Raji (cell line): ENCODE data around the gene FCRL1.

ENCODE experiments used
- POLR2A ChIP-seq: IDR thresholded peaks from 2 replicates; pipeline ENCODE4 v1.6.1; 2011; ENCODE audit warnings: low read depth, low read length, control low read depth; ENCODE audit not compliant: insufficient read depth

FCRL1 gene

GRCh38 chr1:157819896-157820295 is at the start of gene FCRL1:
TSS of gene FCRL1 (minus strand) at chr1:157820120. CDS start at chr1:157820037, 83 bp downstream.
- no peak; the same call in 1 of the 2 replicates for TF ChIP-seq POLR2A

- TF ChIP-seq POLR2A: no peak
Observed at GRCh38 chr1:157868654-157869053, 48.7 kb upstream of the FCRL1 start.

DNA sequence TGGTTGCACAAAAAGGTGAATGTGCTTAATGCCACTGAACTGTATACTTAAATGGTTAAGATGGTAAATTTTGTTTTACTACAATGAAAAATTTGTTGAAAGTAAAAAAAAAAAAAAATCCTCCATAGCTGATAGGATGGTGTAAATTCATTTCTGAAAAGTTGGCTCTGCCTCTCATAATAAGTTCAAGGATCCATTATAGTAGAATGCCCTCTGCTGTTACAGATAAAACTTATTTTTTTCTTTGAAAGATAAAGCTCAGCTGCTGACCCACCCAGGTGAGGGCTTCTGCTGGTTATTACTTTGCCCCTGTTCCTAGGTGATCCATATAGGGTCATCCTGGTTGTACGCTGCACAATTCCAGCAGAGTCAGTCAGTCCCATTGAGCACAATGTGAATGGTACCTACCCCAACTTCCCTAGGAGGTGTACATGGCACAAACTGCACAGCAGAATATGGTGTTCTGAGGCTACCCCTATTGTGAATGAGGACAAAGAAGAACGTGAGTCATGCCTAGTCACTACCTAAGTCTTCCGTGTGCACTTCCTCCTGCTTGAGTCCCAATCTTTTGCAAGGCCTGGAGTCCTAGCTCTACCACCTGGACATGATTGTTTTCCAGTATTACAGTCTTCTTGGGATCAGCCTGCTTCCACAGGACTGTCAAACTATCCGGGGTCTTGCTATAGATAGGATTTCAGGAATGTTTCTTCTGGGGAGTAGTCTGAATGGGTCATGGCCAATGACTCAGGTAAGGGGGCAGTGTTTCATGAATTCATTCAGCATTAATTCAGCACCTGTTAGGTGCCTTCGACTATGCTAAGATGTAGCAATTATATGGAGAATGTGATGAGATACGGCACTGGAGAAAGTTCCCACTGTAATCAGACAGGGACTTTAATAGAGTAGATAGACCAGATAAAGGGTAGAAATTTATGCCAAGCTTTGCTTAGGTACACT is 42.5 kb upstream of the FCRL1 start:
- TF ChIP-seq POLR2A: no peak

- TF ChIP-seq POLR2A: no peak
Observed at GRCh38 chr1:157856538-157856937, 36.6 kb upstream of the FCRL1 start.

DNA sequence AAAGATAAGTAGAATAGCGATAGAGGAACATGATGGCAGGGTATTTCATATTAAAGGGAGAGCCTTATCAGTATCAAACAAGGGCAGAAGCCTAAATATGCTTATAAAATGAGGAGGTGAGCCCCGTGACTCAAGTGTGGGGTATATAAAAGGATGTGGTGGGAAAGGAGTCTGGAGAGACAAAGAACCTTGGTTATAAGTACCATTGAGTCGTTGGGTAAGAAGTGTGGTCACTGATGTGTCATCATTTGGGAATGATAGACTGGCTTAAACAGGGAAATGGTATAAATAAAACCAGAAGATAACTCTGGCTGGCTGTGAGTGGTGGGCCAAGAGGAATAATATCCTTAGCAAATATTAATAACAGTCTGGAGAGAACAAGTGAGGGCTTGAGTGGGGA is 32.6 kb upstream of the FCRL1 start:
- TF ChIP-seq POLR2A: no peak

DNA sequence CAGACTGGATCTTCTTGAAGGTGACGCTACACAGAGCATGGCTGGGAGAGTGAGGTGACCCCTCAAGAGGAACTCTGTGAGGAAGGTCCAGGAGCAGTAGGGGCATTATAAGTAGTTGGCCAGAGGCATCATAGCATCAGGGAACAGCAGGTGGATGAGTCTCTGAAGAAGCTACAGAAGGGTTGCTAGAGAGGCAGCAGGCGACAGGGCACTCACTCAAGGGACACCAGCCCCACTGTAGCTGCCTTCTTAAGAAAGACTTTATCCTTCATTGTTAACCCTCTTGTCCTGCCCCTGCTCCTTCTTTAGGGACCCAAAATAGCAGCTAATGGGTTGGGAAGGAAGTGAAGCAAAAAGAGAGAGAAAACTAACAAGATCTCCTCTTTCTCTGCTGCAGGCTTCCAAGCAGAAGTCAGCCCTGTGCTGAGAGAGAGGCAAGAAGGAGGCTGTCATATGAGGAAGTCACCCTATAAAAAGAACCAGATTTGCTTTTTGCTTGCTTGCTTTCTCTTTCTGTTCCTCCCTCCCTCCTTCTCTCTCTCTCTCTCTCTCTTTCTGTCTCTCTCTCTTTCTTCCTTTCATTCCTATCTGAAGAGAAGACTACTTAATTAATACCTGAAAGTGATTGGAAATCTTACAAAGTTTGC is 29.4 kb upstream of the FCRL1 start:
- TF ChIP-seq POLR2A: no peak

DNA sequence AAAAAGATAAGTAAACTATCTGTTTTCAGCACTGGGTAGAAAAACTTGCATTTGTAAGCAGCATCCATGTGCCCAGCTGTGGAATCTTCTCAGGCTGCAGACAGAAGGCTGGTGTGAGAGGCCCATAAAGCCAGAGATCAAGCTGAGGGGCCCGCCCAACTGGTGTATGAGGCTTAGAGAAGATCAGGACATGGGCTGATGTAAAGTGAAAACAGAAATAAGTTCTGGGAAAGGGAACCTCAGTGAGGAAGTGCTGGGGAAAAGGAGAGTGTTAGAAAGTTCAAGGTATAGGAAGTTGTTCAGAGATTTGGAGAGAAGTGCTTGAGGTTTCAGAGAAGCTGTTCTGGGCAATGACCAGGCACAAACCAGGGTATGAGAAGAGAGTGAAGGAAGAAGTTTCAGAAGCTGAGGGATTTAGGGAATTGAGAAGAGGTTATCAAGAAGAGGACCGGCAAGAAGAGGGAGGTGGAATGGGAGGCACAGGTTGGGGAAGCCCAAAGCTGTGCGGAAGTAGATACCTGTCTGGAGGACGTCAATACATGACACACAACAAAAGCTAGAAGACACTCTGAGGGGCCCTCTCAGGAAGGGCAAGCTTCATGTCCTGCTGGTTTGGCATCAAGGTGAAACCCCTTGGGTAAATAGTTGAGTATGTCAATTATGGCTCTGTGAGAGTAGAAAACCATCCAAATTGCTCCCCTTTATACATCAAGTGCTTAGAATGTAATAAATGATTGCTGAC is 24.3 kb upstream of the FCRL1 start:
- no peak for TF ChIP-seq POLR2A

DNA sequence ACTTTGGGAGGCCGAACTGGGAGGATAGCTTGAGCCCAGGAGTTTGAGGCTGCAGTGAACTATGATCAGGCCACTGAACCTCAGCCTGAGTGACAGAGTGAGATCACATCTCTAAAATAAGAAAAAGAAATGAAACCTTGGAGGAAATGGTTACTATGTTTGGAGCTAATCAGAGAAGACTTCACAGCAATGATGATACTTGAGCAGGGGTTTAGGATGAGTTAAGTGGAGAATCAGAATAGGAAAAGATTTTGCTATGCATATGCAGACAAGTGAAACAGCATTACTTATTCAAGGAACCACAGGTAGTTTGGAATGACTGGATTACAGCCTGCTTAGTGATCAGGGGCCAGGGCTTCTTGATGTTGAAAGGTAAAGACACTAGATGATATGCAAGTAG is 23.0 kb upstream of the FCRL1 start:
- TF ChIP-seq POLR2A: no peak

GRCh38 chr1:157841708-157842107 is 21.8 kb upstream of the FCRL1 start, which contains the start of gene CD5L:
TSS of gene CD5L (minus strand) at chr1:157841808. CDS start at chr1:157841701, 107 bp downstream.
- no peak for TF ChIP-seq POLR2A

DNA sequence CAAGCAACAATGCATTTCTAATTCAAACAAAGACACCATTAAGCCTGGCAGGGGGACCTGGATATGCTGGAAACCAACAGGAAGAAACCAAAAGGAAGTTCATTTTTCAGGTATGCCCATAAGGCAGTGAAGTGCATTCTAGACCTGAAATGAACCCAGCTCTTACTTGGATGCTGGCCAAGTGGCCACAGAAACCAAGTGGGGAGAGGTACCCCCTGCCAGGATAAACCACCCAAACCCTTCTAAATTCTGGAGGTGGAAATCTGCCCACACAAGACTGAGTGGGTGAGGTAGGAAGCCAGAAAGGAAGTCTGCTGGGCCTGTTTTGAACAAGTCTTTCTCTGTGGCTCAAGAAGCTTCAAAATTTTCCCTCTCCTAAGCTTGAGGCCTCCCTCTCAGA is 19.0 kb upstream of the FCRL1 start:
- no peak for TF ChIP-seq POLR2A

- no peak for TF ChIP-seq POLR2A
Observed at GRCh38 chr1:157834430-157834829, 14.5 kb upstream of the FCRL1 start.

- TF ChIP-seq POLR2A: no peak
Observed at GRCh38 chr1:157833145-157833544, 13.2 kb upstream of the FCRL1 start.

GRCh38 chr1:157831968-157832626 is 12.2 kb upstream of the FCRL1 start:
- no peak for TF ChIP-seq POLR2A

DNA sequence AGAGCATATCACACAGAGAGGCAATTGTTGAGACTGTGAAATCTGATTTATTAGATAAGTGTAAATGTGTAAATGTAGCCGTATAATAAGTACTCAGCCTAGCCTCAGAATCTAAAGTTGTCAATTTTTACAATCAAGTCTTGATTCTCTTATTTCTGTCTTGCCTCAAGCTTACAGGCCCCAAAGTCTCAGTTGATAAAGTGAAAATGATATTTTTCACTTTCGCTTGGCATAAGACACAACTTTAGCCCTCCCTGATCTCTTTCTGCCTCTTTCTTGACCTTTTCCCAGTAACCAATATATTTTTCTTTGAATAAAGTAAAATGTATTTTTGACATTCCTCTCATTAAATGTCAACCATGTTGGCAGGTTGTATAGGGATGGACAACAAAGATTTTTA is 11.0 kb upstream of the FCRL1 start:
- no peak for TF ChIP-seq POLR2A

GRCh38 chr1:157829711-157830110 is 9.8 kb upstream of the FCRL1 start:
- no peak for TF ChIP-seq POLR2A

DNA sequence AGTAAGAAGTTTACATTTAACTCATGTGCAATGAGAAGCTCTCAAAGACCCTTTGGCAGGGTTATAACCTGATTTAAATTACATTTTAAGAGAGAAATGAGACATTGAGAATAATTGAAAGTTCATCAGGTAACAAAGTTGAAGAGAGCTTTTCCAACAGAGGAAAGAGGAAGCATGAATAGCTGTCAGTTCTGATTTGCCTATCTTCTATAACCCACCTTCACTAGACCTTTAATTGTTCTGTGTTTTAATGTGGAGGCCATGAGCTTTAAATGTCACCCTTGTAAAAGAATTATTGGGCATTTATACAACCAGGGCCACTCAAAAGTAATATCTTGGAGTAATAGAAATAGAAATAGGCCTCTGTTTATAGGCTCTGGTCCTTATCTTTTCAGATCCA is 9.3 kb upstream of the FCRL1 start:
- no peak for TF ChIP-seq POLR2A

DNA sequence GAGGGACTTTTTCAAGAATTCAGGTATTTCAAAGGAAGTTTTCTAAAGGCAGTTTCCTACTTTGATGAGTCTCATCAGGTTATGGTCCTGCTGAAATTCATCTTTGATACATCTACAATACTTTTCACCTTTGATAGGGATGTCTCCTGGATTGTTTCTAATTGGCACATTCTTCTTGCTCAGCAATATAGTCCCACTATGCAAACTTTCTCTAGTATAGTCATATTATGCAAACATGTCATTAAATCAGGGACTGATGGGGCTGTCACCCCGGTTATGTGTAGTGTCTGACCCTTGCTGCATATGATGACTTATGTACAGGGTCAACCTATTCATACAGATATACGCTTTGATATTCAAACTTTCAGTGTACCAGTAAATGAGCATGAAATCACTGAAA is 379 bp upstream of the FCRL1 start:
- TF ChIP-seq POLR2A: no peak
